ENCODE measurements around the gene TPCN1. TPM values are rescaled to one million over a fixed set of nuclear protein-coding genes. Genes with fewer than 3 reads are reported as not detected.

TPCN1 gene
- total and polyA plus RNA-seq, 4 donors = 20.8 to 61.7 (median 30.7) TPM

- 93 to 95% methylated on average over 7 of the region's 7 CpGs for WGBS, 2 donors
- H3K4me1 ChIP-seq (ENCODE audit: control insufficient read depth in 5 of 5, insufficient read depth in 5 of 5, low read length in 5 of 5) = no peaks in the 10 kb centered on the region
- no peak overlapping the region for H3K9ac ChIP-seq (ENCODE audit: insufficient read depth in 1 of 2, low read length in 2 of 2)
- H3K27ac ChIP-seq (ENCODE audit: low read depth in 1 of 2, low read length in 1 of 2) = no peak overlapping the region
- no peak for ATAC-seq (ENCODE audit: insufficient read depth, low FRiP score)
- DNase-seq = no peak
- H3K9me3 ChIP-seq (ENCODE audit: control insufficient read depth in 4 of 4, insufficient read depth in 3 of 4, low read length in 3 of 4) = peaks cover 0 to 6% (median 6%) of the 10 kb centered on the region in 4 donors
- H3K27me3 ChIP-seq (ENCODE audit: control insufficient read depth in 3 of 3, insufficient read depth in 3 of 3, low read length in 2 of 3) = no peaks in the 10 kb centered on the region
- H3K36me3 ChIP-seq (ENCODE audit: control insufficient read depth in 4 of 4, insufficient read depth in 4 of 4, low read length in 4 of 4) = peaks cover 52 to 63% (median 56%) of the 10 kb centered on the region in 4 donors
- no peak for TF ChIP-seq CTCF (IDR thresholded peaks at IDR 0.05; ENCODE audit: control extremely low read depth, extremely low read depth)
- no peak overlapping the region for H3K4me3 ChIP-seq
Measured at GRCh38 chr12:113173081-113173698, 48.1 kb upstream of the TPCN1 start.

GRCh38 chr12:113174461-113175384, 46.5 kb upstream of the TPCN1 start:
- no peak overlapping the region for H3K27ac ChIP-seq (ENCODE audit: low read depth in 1 of 2, low read length in 1 of 2)
- TF ChIP-seq CTCF (IDR thresholded peaks at IDR 0.05; ENCODE audit: control extremely low read depth, extremely low read depth) = peak; percentile 84
- no peak overlapping the region for H3K9ac ChIP-seq (ENCODE audit: insufficient read depth in 1 of 2, low read length in 2 of 2)
- peaks cover 45 to 66% (median 61%) of the 10 kb centered on the region in 4 donors for H3K36me3 ChIP-seq (ENCODE audit: control insufficient read depth in 4 of 4, insufficient read depth in 4 of 4, low read length in 4 of 4)
- WGBS, 2 donors = 58 to 67% methylated on average over 32 of the region's 32 CpGs
- H3K9me3 ChIP-seq (ENCODE audit: control insufficient read depth in 4 of 4, insufficient read depth in 3 of 4, low read length in 3 of 4) = peaks cover 0 to 6% (median 6%) of the 10 kb centered on the region in 4 donors
- H3K4me3 ChIP-seq = no peak overlapping the region
- ATAC-seq (ENCODE audit: insufficient read depth, low FRiP score) (peak; percentile 61), DNase-seq (peak; percentile 64 to 74 (median 65))
- no peaks in the 10 kb centered on the region for H3K4me1 ChIP-seq (ENCODE audit: control insufficient read depth in 5 of 5, insufficient read depth in 5 of 5, low read length in 5 of 5)
- H3K27me3 ChIP-seq (ENCODE audit: control insufficient read depth in 3 of 3, insufficient read depth in 3 of 3, low read length in 2 of 3) = no peaks in the 10 kb centered on the region

GRCh38 chr12:113179023-113179422, 42.2 kb upstream of the TPCN1 start:
- no peaks in the 10 kb centered on the region for H3K4me1 ChIP-seq (ENCODE audit: control insufficient read depth in 5 of 5, insufficient read depth in 5 of 5, low read length in 5 of 5)
- WGBS, 2 donors = 95 to 96% methylated on average over 14 of the region's 14 CpGs
- no peak for TF ChIP-seq CTCF (IDR thresholded peaks at IDR 0.05; ENCODE audit: control extremely low read depth, extremely low read depth)
- H3K9ac ChIP-seq (ENCODE audit: insufficient read depth in 1 of 2, low read length in 2 of 2) = no peak overlapping the region
- H3K27me3 ChIP-seq (ENCODE audit: control insufficient read depth in 3 of 3, insufficient read depth in 3 of 3, low read length in 2 of 3) = no peaks in the 10 kb centered on the region
- H3K27ac ChIP-seq (ENCODE audit: low read depth in 1 of 2, low read length in 1 of 2) = no peak overlapping the region
- no peak overlapping the region for H3K4me3 ChIP-seq
- no peak for ATAC-seq (ENCODE audit: insufficient read depth, low FRiP score)
- no peak for DNase-seq
- H3K9me3 ChIP-seq (ENCODE audit: control insufficient read depth in 4 of 4, insufficient read depth in 3 of 4, low read length in 3 of 4) = peaks cover 0 to 6% (median 6%) of the 10 kb centered on the region in 4 donors
- peaks cover 14 to 47% (median 37%) of the 10 kb centered on the region in 4 donors for H3K36me3 ChIP-seq (ENCODE audit: control insufficient read depth in 4 of 4, insufficient read depth in 4 of 4, low read length in 4 of 4)
